Upper lobe of left lung (tissue), 4 donors: Measurements from ENCODE around the gene HOXC11.

Source experiments
- POLR2A ChIP-seq, 4 donors: fragments of 450-650 bp; IDR thresholded peaks; one replicate each; pipeline ENCODE4 v1.5.1; 2016 to 2017; ENCODE audit warnings: antibody characterized with exemption in 4 of 4, mild to moderate bottlenecking in 2 of 4
- POLR2AphosphoS5 ChIP-seq, 2 donors: sonication (generic); formaldehyde crosslinking; IDR thresholded peaks; one replicate each; pipeline ENCODE4 v1.5.1; 2017; ENCODE audit warnings: antibody characterized with exemption in 2 of 2

DNA sequence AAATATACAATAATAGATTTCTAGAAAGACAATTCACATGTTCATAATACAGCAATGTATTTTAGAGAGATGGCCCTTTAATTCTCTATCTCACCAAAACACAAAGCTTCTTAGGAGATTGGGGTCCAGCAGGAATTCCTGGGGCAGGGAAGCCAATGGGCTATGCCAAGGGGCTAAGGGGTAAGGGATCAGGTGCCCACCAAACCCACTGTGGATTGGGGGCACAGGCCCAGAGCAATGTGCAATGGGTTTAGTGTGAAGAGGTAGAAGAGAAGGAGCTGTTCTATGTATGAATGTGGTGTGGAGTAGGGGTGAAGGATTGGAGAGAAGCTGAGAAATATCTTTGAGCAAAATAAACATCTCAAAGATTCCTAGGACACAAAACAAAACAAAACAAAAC lies 31.7 kb upstream of the HOXC11 start:
- TF ChIP-seq POLR2AphosphoS5 (IDR thresholded peaks at IDR 0.05) (no peak), POLR2A (IDR thresholded peaks at IDR 0.05) (no peak)
